ENCODE measurements around the gene MAPK4.

Gene MAPK4

DNA sequence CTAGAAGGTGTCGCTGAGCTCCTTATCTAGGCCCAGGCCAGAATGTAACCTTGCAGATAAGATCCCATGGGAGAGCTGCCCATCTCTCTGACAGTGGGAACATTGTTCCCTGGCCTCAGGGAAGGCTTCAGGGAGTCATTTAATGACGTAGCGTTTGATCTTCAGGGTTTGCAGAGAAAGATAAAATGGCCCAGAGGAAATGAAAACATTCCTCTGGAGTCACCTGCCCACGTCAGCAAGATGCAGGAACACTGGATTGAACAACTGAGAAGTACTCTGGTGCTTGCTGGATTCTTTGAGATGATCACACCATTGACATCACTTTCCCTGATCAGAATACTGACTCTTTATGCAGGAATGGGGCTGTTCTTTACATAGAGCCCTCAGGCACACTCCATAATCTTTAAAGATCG is 51.6 kb downstream of the MAPK4 start:
- no peak overlapping the region for H3K4me3 ChIP-seq (ENCODE audit: low read depth, low read length)
- H3K4me1 ChIP-seq (ENCODE audit: control insufficient read depth, insufficient read depth, low read length) = no peaks in the 10 kb centered on the region
- H3K9me3 ChIP-seq (ENCODE audit: control insufficient read depth, insufficient read depth, low read length) = no peaks in the 10 kb centered on the region
- H3K27me3 ChIP-seq (ENCODE audit: control insufficient read depth, insufficient read depth, low read length) = no peaks in the 10 kb centered on the region
- H3K36me3 ChIP-seq (ENCODE audit: control insufficient read depth, insufficient read depth, low read length) = no peaks in the 10 kb centered on the region
- no peak overlapping the region for H3K9ac ChIP-seq (ENCODE audit: low read depth, low read length)

DNA sequence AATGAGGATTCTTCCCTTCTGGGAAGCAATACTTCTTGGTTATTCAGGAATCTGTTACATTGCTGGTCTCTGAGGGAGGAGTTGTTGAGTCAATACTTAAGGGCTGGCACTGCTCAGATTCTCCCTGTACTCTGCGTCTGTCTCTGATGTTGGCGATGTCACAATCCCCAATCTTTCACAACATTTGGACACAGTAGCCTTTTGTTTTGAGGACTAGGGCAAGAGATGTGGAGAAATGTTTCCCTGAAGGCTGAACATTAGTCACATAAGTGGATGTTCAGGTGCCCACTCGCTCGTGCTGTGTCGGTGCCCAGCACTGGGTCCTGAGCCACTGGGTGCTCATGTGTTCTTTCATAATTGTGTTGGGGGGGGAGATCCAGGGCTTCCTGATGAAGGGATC is 55.0 kb downstream of the MAPK4 start:
- H3K9me3 ChIP-seq (ENCODE audit: control insufficient read depth, insufficient read depth, low read length) = no peaks in the 10 kb centered on the region
- H3K4me1 ChIP-seq (ENCODE audit: control insufficient read depth, insufficient read depth, low read length) = no peaks in the 10 kb centered on the region
- no peaks in the 10 kb centered on the region for H3K36me3 ChIP-seq (ENCODE audit: control insufficient read depth, insufficient read depth, low read length)
- no peak overlapping the region for H3K4me3 ChIP-seq (ENCODE audit: low read depth, low read length)
- H3K9ac ChIP-seq (ENCODE audit: low read depth, low read length) = no peak overlapping the region
- no peaks in the 10 kb centered on the region for H3K27me3 ChIP-seq (ENCODE audit: control insufficient read depth, insufficient read depth, low read length)

DNA sequence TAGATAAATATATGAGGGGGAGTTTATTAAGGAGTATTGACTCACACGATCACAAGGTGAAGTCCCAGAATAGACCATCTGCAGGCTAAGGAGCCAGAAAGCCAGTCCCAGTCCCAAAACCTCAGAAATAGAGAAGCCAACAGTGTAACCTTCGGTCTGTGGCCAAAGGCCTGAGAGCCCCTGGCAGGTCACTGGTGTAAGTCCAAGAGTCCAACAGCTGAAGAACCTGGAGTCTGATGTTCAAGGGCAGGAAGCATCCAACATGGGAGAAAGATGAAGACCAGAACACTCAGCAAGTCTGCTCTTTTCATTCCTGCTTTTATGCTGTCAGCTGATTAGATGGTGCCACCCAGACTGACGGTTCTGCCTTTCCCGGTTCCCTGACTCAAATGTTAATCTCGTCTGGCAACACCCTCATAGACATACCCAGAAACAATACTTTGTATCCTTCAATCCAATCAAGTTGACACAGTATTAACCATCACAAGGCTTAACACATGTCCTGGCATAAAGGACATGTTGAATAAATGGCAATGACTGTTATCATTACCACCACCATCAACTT is 56.7 kb downstream of the MAPK4 start:
- Histone ChIP-seq H3K9me3 (ENCODE audit: control insufficient read depth, insufficient read depth, low read length) (no peaks in the 10 kb centered on the region), H3K4me3 (ENCODE audit: low read depth, low read length) (no peak overlapping the region), H3K27me3 (ENCODE audit: control insufficient read depth, insufficient read depth, low read length) (no peaks in the 10 kb centered on the region), H3K9ac (ENCODE audit: low read depth, low read length) (no peak overlapping the region), H3K36me3 (ENCODE audit: control insufficient read depth, insufficient read depth, low read length) (no peaks in the 10 kb centered on the region), H3K4me1 (ENCODE audit: control insufficient read depth, insufficient read depth, low read length) (no peaks in the 10 kb centered on the region)

DNA sequence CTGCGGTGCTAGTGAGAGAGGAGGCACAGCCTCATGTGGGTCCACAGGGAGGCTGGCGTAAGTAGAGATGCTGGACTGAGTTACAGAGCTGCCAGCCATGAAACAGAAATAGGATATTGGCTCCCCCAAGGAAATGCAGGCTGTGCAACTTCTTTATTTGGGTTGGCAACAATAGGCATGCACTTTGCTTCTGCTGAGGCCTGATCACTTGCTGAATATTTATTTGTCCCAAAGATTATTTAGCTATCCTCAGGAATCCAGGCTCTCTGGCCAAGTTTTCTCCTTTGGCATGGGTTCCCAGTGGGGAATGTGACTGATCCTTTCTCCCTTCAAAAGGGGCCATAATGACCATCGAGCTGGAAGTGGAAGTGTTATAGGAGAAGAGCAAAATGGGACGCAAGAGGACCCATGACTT is 60.0 kb downstream of the MAPK4 start:
- H3K4me3 ChIP-seq (ENCODE audit: low read depth, low read length) = no peak overlapping the region
- H3K4me1 ChIP-seq (ENCODE audit: control insufficient read depth, insufficient read depth, low read length) = no peaks in the 10 kb centered on the region
- H3K36me3 ChIP-seq (ENCODE audit: control insufficient read depth, insufficient read depth, low read length) = no peaks in the 10 kb centered on the region
- no peak overlapping the region for H3K9ac ChIP-seq (ENCODE audit: low read depth, low read length)
- no peaks in the 10 kb centered on the region for H3K9me3 ChIP-seq (ENCODE audit: control insufficient read depth, insufficient read depth, low read length)
- H3K27me3 ChIP-seq (ENCODE audit: control insufficient read depth, insufficient read depth, low read length) = no peaks in the 10 kb centered on the region

DNA sequence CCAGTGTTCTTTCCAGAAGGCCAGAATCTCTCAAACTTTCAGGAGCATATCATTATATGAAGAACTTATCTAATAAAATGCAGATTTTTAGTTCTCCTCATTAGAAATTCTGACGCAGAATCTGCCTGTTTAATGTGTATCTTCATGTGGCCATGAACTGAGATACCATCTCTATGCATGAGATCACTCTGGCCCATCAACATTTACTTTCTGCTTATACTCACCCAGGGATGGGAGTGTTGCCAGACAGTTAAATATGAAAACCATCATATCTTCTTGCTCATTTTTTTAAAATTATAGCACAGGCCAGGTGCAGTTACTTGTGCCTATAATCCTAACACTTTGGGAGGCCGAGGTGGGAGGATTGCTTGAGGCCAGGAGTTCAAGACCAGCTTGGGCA is 60.4 kb downstream of the MAPK4 start:
- H3K27me3 ChIP-seq (ENCODE audit: control insufficient read depth, insufficient read depth, low read length) = no peaks in the 10 kb centered on the region
- H3K9me3 ChIP-seq (ENCODE audit: control insufficient read depth, insufficient read depth, low read length) = no peaks in the 10 kb centered on the region
- H3K4me1 ChIP-seq (ENCODE audit: control insufficient read depth, insufficient read depth, low read length) = no peaks in the 10 kb centered on the region
- no peak overlapping the region for H3K4me3 ChIP-seq (ENCODE audit: low read depth, low read length)
- H3K36me3 ChIP-seq (ENCODE audit: control insufficient read depth, insufficient read depth, low read length) = no peaks in the 10 kb centered on the region
- no peak overlapping the region for H3K9ac ChIP-seq (ENCODE audit: low read depth, low read length)

DNA sequence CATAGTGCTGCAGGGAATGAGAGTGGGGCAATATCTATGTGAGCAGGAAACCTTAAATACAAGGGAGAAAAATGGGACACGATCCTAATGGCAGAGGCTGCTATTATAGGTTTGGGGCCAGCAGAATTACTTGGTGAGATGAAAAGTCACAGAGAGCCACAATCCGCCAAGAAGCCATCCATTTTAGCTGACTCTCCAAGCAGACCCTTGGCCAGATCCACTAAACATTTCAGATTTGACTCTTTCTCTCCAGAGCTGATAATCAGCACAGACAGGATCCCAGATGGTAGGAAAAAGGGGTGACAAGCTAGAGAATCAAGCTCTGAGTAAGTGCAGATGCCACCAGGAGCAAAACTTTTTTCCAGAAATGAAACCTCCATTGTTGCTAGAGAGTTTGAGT is 61.5 kb downstream of the MAPK4 start:
- H3K27me3 ChIP-seq (ENCODE audit: control insufficient read depth, insufficient read depth, low read length) = no peaks in the 10 kb centered on the region
- H3K4me3 ChIP-seq (ENCODE audit: low read depth, low read length) = no peak overlapping the region
- H3K9me3 ChIP-seq (ENCODE audit: control insufficient read depth, insufficient read depth, low read length) = no peaks in the 10 kb centered on the region

DNA sequence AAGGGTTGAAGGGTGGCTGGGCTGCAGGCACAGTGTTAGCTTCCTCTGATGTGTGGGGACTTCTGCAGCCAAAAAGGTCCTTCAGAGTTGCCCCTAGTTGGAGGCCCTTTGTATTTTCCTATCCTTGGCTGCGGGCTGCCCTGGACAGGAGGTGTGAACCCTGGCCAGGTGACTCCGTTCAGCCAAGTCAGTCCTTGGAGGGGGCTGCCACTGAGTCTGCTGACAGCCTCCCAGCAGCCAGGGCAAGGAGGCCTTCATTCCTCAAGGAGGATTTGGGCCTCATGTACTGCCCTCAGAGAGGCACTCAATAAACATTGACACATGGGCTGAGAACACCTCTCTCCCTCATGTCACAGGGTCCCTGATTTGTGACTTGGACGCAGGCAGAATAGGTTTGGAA is 62.4 kb downstream of the MAPK4 start:
- Histone ChIP-seq H3K36me3 (ENCODE audit: control insufficient read depth, insufficient read depth, low read length) (no peaks in the 10 kb centered on the region), H3K4me1 (ENCODE audit: control insufficient read depth, insufficient read depth, low read length) (no peaks in the 10 kb centered on the region), H3K9me3 (ENCODE audit: control insufficient read depth, insufficient read depth, low read length) (no peaks in the 10 kb centered on the region), H3K9ac (ENCODE audit: low read depth, low read length) (no peak overlapping the region), H3K27me3 (ENCODE audit: control insufficient read depth, insufficient read depth, low read length) (no peaks in the 10 kb centered on the region), H3K4me3 (ENCODE audit: low read depth, low read length) (no peak overlapping the region)

More for the DNA sequence above, 61.5 kb downstream of the MAPK4 start:
- Histone ChIP-seq H3K4me1 (ENCODE audit: control insufficient read depth, insufficient read depth, low read length) (no peaks in the 10 kb centered on the region), H3K36me3 (ENCODE audit: control insufficient read depth, insufficient read depth, low read length) (no peaks in the 10 kb centered on the region), H3K9ac (ENCODE audit: low read depth, low read length) (no peak overlapping the region)

DNA sequence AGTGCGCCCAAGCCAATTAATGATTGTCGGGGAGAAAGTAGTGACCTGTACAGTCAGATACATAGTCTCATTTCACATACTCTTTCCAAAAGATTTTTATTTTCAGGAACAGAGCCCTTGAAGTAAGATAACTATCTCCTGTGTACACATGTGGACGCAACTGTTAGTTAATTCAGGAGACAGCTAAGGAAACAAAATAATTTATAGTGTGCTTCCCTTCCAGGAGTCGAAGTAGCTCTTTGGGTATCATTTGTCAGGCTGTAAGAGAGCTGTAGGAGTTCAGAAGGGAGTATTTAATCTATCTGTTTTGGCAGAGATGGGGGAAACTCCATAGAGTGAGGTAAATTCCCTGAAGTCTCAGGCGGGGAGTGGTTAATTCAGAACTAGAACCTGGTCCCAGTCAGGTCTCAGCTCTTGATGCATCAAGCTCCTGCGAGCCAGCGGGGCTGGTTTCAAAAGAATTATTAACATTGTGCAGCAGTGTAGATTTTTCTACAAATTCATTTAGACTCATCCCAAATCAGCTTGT is 63.0 kb downstream of the MAPK4 start:
- no peaks in the 10 kb centered on the region for H3K4me1 ChIP-seq (ENCODE audit: control insufficient read depth, insufficient read depth, low read length)
- H3K36me3 ChIP-seq (ENCODE audit: control insufficient read depth, insufficient read depth, low read length) = no peaks in the 10 kb centered on the region
- no peak overlapping the region for H3K4me3 ChIP-seq (ENCODE audit: low read depth, low read length)
- no peak overlapping the region for H3K9ac ChIP-seq (ENCODE audit: low read depth, low read length)
- no peaks in the 10 kb centered on the region for H3K27me3 ChIP-seq (ENCODE audit: control insufficient read depth, insufficient read depth, low read length)
- no peaks in the 10 kb centered on the region for H3K9me3 ChIP-seq (ENCODE audit: control insufficient read depth, insufficient read depth, low read length)

DNA sequence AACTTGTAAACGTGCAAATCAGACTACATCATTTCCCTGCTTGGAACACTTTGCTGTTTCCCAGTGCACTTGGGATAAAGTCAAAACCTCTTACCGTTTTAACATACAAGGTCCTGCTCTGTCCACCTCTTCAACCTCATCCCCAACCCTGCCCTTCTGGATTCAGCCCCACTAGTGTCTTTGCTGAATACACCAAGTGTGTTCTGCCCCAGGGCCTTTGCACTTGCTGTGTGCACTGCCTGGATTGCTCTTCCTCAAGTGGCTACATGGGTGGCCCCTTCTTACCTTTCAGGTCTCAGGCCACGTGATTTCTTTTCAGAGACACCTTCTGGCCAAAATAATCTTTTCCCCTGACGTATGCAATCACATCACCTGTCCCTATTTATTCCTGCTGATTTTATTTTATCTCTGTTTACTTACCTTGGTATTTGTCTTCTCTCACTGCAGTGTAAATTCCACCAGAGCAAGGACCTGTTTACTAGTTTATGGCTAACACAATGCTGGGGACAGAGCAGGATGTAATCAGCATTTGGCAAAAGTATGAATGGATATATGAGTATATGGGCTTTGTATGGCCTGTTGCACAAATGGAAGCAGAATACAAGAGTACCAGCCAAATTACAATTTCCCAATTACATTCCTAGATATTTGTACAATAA is 63.9 kb downstream of the MAPK4 start:
- Histone ChIP-seq H3K36me3 (ENCODE audit: control insufficient read depth, insufficient read depth, low read length) (no peaks in the 10 kb centered on the region), H3K4me1 (ENCODE audit: control insufficient read depth, insufficient read depth, low read length) (no peaks in the 10 kb centered on the region), H3K9ac (ENCODE audit: low read depth, low read length) (no peak overlapping the region), H3K4me3 (ENCODE audit: low read depth, low read length) (no peak overlapping the region), H3K9me3 (ENCODE audit: control insufficient read depth, insufficient read depth, low read length) (no peaks in the 10 kb centered on the region), H3K27me3 (ENCODE audit: control insufficient read depth, insufficient read depth, low read length) (no peaks in the 10 kb centered on the region)

DNA sequence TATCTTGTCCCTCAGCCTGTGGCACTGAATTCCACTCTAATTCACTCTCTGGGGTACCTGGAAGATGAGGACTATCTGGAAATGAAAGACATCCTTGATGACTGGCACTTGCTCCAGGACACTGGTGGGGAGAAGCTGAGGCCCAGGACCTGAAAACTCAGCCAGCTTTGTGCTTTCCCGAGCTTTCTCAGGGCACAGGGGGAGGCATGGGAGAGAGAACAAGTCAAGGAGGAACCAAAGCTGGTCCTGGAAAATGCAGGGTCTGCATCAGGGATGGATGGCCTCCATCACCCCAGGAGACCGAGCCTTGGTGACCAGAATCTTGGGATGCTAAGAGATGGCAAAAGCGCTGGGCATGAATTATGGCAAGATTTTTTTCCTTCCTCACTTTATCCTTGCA is 65.1 kb downstream of the MAPK4 start:
- Histone ChIP-seq H3K9ac (ENCODE audit: low read depth, low read length) (no peak overlapping the region), H3K4me1 (ENCODE audit: control insufficient read depth, insufficient read depth, low read length) (no peaks in the 10 kb centered on the region), H3K27me3 (ENCODE audit: control insufficient read depth, insufficient read depth, low read length) (no peaks in the 10 kb centered on the region), H3K36me3 (ENCODE audit: control insufficient read depth, insufficient read depth, low read length) (no peaks in the 10 kb centered on the region), H3K4me3 (ENCODE audit: low read depth, low read length) (no peak overlapping the region), H3K9me3 (ENCODE audit: control insufficient read depth, insufficient read depth, low read length) (no peaks in the 10 kb centered on the region)

DNA sequence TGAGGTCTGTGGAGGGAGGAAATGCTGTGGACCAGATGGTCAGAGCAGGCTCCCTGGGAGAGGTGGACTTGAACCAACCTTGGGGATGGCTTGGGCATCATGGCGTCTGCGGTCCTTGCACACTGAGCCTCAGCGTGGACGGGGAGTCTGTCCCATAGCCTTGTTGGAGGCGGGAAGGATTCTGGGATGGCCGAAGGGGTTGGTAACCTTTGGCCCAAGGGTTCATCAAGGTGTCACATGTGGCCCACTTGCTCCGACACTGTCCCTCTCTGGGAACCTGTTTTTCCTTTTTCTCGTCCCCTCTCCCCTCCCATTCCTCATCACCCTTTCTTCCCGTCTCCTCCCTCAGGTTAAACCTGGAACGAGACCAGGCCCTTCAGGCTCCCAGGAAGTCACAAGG is 66.4 kb downstream of the MAPK4 start:
- no peak overlapping the region for H3K9ac ChIP-seq (ENCODE audit: low read depth, low read length)
- no peaks in the 10 kb centered on the region for H3K36me3 ChIP-seq (ENCODE audit: control insufficient read depth, insufficient read depth, low read length)
- no peaks in the 10 kb centered on the region for H3K4me1 ChIP-seq (ENCODE audit: control insufficient read depth, insufficient read depth, low read length)
- H3K9me3 ChIP-seq (ENCODE audit: control insufficient read depth, insufficient read depth, low read length) = no peaks in the 10 kb centered on the region
- no peaks in the 10 kb centered on the region for H3K27me3 ChIP-seq (ENCODE audit: control insufficient read depth, insufficient read depth, low read length)
- no peak overlapping the region for H3K4me3 ChIP-seq (ENCODE audit: low read depth, low read length)
